CD4-positive, alpha-beta T cell treated with Interleukin-6 for 4 hours (primary cell): ENCODE data around the gene DLX3.

Experiments
- DNase-seq: peaks from one replicate; pipeline ENCODE4 v3.0.0-alpha.2; 2020; ENCODE audit warnings: mixed read lengths

The DLX3 gene

GRCh38 chr17:49971199-49971847, 23.7 kb downstream of the DLX3 start:
- no peak for DNase-seq

- DNase-seq = no peak
Measured at GRCh38 chr17:49970498-49970897, 24.5 kb downstream of the DLX3 start.

- peak; percentile 23 for DNase-seq
Measured at GRCh38 chr17:49969795-49970389, 25.1 kb downstream of the DLX3 start.

GRCh38 chr17:49969134-49969759, 25.8 kb downstream of the DLX3 start, which contains the start of gene DLX4:
Gene DLX4 (plus strand): TSS chr17:49969190. CDS start chr17:49969469, 279 bp downstream.
- peak; percentile 35 for DNase-seq

GRCh38 chr17:49968405-49969133, 26.5 kb downstream of the DLX3 start:
- peak; percentile 76 for DNase-seq

- DNase-seq = no peak
Measured at GRCh38 chr17:49967621-49968404, 27.2 kb downstream of the DLX3 start.

- no peak for DNase-seq
Measured at GRCh38 chr17:49967205-49967604, 27.8 kb downstream of the DLX3 start.

GRCh38 chr17:49966767-49967166, 28.3 kb downstream of the DLX3 start:
- no peak for DNase-seq

GRCh38 chr17:49965524-49965909, 29.5 kb downstream of the DLX3 start:
- no peak for DNase-seq

- peak; percentile 41 for DNase-seq
Measured at GRCh38 chr17:49964769-49965523, 30.1 kb downstream of the DLX3 start.

- DNase-seq = no peak
Measured at GRCh38 chr17:49964303-49964768, 30.7 kb downstream of the DLX3 start.

- no peak for DNase-seq
Measured at GRCh38 chr17:49963626-49964302, 31.3 kb downstream of the DLX3 start.

GRCh38 chr17:49963309-49963625, 31.8 kb downstream of the DLX3 start:
- no peak for DNase-seq

- no peak for DNase-seq
Measured at GRCh38 chr17:49962599-49963308, 32.3 kb downstream of the DLX3 start.

GRCh38 chr17:49959183-49959935, 35.7 kb downstream of the DLX3 start:
- no peak for DNase-seq

GRCh38 chr17:49958723-49959122, 36.3 kb downstream of the DLX3 start:
- DNase-seq = no peak

GRCh38 chr17:49957350-49957749, 37.7 kb downstream of the DLX3 start:
- DNase-seq = no peak

GRCh38 chr17:49956780-49957179, 38.2 kb downstream of the DLX3 start:
- DNase-seq = no peak

- DNase-seq = no peak
Measured at GRCh38 chr17:49955157-49955556, 39.9 kb downstream of the DLX3 start.

GRCh38 chr17:49952912-49953497, 42.0 kb downstream of the DLX3 start:
- DNase-seq = no peak
